ENCODE results near the gene NAA40.
"Not testable (repeated sequence)": the region's sequence is repeated elsewhere in the genome, so short reads cannot be mapped to it uniquely, and the experiment has no call there.

Gene NAA40

GRCh38 chr11:63940786-63941185 is 2.0 kb downstream of the NAA40 start:
- no peak for DNase-seq

DNA sequence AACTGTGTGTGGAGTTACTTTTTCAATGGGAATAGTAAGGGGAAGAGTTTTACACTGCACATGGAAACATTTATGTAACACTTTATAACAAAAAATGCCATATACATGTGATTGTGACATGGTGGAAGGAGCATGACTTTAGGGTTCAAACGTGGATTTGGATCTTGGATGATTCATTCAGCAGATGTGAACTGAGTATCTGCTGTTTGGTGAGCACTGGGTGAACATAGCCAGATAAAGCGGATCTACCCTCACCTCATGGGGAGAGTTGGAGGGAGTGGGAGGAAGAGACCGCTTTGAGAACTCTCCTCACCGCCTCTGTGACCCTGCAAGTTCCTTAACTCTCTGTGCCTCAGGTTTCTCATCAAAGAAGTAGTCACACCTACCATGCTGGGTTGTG is 3.1 kb downstream of the NAA40 start:
- DNase-seq, result no peak

- no peak for DNase-seq
These were observed 4.0 kb downstream of the NAA40 start for GRCh38 chr11:63942803-63943202.

- DNase-seq, result no peak
These were observed 6.2 kb downstream of the NAA40 start for GRCh38 chr11:63944987-63945386.

- peak; percentile 5 to 59 (median 34) for DNase-seq
These were observed 6.8 kb downstream of the NAA40 start for GRCh38 chr11:63945477-63946163.

DNA sequence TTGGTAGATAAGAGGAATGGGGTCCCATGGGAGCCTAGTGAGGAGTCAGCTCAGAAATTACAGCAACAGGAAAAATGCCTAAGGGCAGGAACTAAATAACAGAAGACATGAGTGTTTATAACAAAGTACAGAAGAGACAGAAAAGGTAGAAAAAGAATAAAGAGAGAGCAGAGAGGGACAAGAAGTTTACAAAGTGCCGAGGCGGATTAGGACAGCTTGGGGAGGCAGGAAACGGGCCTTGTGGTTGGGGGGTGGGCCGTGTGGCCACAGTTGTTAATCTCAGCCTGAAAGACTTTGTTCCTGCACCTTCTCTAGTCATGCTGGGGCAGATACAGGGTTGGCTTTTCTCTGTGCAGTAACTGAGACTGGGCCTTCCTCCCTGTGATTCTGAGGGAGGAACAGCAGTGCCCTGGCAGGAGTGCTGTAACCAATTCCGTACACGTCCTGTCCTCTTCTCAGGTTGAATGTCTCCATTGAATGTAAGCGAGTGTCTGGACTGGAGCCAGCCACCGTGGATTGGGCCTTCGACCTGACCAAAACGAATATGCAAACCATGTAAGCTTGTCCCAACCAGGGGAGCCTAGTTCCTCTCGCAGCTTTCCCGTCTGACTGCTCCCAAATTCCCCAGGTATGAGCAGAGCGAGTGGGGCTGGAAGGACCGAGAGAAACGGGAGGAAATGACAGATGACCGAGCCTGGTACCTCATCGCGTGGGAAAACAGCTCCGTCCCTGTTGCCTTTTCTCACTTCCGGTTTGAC is 13.2 kb downstream of the NAA40 start:
- peak in 1 of 6 experiments; percentile 10 for DNase-seq

- no peak for DNase-seq
These were observed 13.8 kb downstream of the NAA40 start for GRCh38 chr11:63952570-63952969.

- no peak for DNase-seq
These were observed 19.2 kb downstream of the NAA40 start for GRCh38 chr11:63958008-63958407.

DNA sequence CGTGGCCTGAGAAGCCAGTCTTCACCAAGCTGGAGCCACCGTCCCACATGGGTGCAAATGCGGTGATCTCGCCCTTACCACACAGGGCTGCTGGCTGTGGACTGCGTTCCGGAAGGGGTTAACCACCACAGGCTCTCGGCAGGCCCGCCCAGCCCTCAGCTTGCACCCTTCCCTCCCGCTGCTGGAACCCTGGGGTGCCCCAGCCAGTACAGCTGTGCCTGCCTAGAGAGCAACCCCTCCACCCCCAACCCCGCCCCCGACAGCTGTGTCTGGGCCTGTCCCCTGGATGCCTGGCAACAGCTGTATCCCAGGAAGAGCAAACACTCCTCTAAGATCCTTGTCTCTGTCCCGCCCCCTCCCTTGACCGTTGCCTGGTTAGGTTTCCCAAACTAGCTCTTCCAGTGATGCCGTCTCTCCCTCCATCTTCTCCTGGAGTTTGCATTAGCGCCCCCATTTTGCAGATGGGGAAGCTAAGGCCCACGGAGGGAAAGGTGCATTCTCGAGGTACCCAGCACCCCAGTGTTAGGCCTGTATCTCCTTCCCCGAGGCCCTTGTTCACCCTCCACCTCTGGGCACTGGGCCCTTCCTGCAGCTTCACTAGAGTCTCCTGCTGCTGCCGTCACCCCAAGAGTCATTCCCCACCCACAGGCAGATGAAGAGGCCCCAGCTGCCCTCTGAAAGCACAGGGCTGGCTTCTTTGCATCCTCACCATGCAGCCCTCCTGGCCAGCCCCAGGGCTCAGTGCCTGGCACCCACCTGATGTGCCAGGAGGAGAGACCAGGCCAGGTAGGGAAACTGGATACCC is 23.0 kb downstream of the NAA40 start:
- DNase-seq, result no peak

- DNase-seq, result not testable (repeated sequence)
These were observed 25.1 kb downstream of the NAA40 start for GRCh38 chr11:63963895-63964294.

DNA sequence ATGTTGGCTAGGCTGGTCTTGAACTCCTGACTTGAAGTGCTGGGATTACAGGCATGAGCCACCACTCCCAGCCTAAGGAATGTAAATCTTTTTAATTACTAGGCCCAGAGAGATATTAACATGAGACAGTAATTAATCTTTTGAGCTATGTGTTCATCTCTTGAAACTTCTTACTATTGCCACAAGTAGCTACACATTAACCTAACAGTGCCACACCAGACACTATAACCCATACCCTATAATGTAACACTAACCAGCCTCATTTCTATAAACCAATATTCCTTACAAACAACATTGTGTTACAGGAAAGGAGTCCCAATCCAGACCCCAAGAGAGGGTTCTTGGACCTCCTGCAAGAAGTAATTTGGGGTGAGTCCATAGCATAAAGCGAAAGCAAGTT is 27.6 kb downstream of the NAA40 start:
- DNase-seq, result no peak

- DNase-seq, result no peak
These were observed 30.7 kb downstream of the NAA40 start for GRCh38 chr11:63969461-63969860.

- no peak for DNase-seq
These were observed 32.1 kb downstream of the NAA40 start for GRCh38 chr11:63970902-63971301.

GRCh38 chr11:63973912-63974258 is 35.1 kb downstream of the NAA40 start:
- not testable (repeated sequence) for DNase-seq

GRCh38 chr11:63974259-63975143 is 35.7 kb downstream of the NAA40 start, which contains the start of gene COX8A:
Gene COX8A, plus strand, starts transcription at chr11:63974620. Its CDS starts 61 bp downstream, at chr11:63974681.
- DNase-seq, result peak; percentile 80 to 96 (median 93)

- DNase-seq, result no peak
These were observed 39.9 kb downstream of the NAA40 start for GRCh38 chr11:63978551-63979239.

DNA sequence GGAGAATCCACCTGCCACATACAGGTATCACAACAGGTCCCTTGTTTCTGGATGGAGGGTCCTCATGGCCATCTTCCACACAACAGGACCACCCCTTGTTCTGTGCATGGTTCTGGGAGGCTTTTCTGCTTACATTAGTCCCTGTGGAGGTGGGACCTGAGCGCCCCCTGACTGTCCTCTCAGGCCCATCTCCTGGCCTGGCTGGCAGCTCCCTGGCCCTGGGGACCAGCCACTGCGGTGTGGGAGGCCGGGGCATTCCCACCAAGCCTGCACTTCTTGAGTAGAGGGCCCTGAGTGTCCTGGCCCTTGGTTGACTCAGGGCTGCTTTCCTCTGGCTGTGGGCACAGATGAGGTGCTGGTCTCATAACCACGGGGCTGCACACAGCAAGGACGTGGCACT is 40.6 kb downstream of the NAA40 start:
- DNase-seq, result no peak

DNA sequence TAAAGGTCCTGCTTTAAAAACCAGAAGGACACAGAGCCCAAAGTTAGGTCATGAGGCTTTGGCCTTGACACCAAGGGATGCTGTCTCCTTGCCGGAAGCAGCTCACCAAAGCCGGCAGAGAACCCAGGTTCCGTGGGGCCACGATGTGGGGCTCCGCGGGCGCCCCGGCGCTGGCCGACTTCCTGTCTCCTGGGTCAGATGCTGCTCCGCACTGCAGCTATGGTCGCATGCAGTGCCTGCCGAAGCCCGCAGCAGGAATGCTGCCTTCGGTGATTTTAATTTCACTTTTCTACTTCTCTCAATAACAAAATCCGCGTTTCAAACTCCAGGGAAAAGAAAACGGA is 47.0 kb downstream of the NAA40 start:
- DNase-seq, result peak; percentile 42 to 81 (median 60)

GRCh38 chr11:63986156-63986931 is 47.5 kb downstream of the NAA40 start, which contains the start of gene OTUB1:
Gene OTUB1, plus strand, starts transcription at chr11:63986438. Its CDS starts 19 bp downstream, at chr11:63986457.
- DNase-seq, result peak; percentile 71 to 87 (median 81)

GRCh38 chr11:63986932-63987513 is 48.2 kb downstream of the NAA40 start:
- no peak for DNase-seq

GRCh38 chr11:63991558-63991957 is 52.8 kb downstream of the NAA40 start:
- no peak for DNase-seq
